Measurements from ENCODE around the gene TNFRSF13B.
"Not testable (repeated sequence)": the region's sequence is repeated elsewhere in the genome, so short reads cannot be mapped to it uniquely, and the experiment has no call there.

TNFRSF13B gene

DNA sequence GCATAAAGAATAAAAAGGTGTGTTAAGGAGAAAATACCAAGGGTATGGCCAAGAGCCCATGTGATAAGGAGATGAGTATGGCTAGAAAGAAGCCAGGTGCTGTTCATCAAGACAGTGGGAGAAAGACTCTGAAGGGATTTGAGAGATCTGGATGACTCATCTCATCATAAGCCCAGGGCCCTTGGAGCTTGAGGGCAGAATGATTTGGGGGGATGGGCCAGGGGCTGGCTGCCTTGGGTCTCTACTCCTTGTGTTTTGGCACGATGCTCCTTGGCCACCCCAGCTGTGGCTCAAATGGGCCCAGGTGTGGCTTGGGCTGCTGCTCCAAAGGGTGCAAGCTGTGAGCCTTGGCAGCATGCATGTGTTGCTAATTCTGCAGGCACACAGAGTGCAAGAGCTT is 14.5 kb upstream of the TNFRSF13B start:
- no peak for DNase-seq

DNA sequence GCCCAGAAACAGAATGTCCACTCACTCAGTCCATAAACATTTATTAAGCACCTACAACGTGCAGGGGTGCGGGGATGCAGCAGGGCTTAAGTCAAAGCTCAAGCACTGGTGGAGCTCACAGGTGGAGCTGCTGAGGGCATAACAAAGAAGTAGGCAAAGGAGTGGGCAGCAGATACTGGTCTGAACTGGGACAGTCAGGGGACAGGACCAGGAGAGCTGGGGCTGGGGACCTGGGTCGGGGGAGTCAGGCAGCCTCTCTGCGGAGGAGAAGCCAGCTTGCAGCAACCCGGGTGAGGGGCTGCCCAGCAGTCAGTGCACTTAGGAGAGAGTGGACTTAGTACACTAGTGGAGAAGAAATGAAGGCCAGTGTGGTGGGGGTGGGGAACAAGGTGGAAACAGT is 10.0 kb upstream of the TNFRSF13B start:
- DNase-seq, result no peak

DNA sequence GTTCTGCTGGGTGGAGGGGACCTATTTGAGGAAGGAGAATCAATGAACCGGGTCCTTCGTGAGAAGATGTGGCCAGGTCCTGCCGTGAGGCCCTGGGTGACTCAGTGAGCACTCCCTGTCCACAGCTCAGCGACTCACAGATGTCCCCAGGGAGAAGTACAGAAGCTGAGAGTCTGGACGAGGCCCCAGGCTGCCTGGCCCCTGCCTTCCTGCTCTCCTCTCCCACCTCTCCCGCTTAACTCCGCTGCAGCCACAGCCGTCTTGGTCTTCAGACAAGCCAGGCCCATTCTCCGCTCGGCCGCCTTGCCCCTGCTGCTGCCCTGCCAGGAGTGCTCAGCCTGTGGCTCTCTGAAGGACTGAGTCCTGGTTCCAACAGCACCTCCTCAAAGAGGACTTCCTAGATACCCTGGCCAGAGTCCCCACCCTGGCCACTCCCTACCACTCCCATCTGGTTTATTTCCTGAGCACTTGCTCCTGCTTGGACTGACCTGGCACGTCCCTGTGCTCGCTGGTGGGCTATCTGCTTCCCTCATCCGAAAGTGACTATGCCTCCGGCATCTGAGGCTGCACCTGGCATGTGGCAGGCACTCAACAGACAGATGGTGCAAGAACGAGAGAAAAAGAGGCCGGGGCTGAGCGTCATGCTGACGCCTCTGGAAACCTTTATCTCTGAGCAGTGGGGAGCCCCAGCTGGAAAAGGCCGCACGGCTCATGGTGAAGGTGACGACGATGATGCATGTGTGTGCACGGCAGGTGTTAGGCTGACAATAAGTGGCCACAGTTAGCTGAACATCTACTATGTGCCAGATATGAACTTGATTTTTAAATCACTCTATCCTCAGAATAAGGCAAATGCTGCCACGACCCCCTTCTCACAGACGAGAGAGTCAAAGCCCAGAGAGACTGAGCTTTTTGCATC is 9.2 kb upstream of the TNFRSF13B start:
- no peak for DNase-seq

DNA sequence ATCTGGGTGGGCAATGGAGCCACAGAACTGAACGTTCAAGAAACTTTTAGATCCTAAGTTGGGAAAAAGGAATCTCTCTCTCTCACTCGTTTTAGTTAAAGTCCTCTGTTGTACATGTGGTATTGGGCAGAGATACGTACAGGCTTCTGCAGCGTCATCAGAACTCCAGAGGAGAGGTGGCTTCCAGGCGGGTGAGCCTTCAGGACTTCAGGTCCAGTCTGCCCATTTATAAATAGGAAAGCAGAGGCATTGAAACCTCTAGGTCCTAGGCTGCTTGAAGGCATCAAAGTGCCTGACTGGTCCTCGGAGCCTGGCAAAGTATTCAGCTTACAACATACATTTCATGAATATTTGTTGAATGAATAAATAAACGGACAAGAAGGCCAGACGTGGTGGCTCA is 8.1 kb upstream of the TNFRSF13B start:
- no peak for DNase-seq

DNA sequence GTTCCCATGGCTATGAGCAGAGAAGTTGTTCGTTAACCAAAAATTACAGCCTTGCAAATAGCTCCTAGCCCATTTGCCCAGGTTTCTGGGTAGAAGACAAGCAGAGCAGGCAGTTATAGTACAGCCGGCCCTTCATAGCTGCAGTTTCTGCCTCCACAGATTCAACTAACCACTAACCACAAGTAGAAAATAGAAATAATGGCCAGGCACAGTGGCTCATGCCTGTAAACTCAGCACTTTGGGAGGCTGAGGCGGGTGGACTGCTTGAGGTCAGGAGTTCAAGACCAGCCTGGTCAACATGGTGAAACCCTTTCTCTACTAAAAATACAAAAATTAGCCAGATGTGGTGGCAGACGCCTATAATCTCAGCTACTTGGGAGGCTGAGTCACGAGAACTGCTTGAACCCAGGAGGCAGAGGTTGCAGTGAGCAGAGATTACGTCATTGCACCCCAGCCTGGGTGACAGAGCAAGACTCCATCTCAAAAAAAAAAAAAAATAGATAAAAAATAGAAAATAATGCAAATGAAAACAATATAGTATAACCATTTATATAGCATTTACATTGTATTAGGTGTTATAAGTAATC is 7.4 kb upstream of the TNFRSF13B start:
- DNase-seq, result not testable (repeated sequence)

DNA sequence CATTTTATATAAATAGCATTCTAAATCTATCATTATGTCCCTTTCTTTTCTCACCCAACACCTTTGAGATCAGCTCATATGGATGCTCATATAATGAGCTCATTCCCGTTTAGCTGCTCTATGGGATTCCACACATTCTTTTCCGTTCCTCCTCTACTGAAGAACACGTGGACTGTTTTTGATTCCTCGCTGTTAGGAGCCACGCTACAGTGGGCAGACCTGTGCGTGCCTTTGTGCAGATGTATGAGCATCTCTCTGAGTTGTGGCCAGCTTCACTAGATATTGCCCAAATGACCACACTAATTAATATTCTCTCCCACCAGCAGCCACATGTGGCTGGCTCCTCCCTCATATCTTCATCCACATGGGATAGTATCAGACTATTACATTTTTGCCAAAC is 6.0 kb upstream of the TNFRSF13B start:
- DNase-seq, result no peak

DNA sequence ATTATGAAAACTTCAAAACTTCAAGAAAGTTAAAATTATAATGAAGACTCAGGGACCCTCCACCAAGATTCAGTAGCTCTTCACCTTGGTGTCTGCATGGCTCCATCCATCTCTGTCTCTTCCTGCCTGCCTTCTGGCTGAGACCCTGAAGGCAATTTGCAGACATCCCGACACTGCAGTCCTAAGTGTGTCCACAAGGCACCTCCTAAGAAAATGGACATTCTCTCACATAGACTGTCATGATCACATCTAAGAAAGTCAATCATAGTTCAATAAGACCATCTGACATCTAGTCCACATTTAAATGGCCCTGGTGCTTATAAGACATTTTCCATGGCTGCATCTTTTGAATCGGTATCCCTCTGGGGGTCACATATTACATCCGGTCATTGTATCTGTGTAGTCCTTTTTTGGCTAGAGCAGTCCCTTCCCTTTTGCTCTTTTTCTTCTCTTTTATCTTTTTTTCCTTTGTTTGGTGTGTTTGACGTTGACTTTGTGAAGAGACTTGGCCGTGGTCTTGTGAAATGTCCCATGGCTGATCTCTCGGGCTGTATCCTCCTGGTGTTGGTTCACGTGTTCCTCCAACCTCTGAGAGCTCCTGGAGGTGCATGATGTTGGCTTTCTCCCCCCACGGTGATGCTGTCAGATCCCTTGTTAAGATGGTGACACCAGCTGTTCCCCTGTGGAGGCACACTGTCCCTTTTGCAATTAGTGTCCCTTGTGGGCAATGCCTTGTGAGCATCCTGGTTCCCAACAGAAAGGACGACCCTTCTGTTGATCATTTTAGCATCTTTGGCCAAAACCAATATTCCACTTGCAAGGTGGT is 5.0 kb upstream of the TNFRSF13B start:
- no peak for DNase-seq

DNA sequence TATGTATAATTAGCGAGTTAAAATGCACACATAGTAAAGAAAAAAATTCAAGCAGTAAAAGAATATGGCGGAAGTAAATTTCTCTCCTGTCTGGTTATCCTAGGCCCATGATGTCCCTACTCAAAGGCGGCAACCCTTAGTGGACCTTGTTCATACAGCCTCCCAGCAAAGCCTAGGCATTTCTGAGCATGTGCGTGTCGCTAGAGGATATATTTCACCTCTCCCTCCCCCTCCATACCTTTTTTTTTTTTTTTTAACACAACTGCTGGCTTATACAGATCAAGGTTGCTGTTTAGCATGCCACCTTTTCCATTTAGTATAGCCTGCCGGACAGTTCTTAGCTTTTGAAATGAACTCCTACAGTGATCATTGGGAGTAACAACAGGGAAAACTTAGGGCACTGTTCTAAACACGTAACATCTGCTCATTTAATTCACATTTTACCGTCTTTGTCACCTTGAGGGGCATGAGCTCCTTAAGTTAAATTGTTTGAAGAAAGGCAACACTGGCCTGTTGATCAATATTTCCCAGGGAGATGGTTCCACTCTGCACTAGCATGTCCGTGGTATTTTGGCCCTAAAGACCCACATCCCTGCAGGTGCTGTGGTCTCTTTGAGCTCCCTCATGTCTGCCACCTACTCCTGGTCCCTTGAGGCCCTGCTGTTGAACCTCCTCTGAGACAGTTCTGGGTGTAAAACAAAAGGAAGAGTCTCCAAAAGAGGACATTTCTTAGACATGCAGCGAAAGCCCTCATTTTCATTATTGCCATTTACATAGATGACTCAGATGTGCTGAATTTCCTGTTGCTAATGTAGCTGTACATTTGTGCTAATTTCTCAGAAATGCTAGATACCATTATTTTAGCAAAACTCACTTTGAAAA is 4.1 kb upstream of the TNFRSF13B start:
- DNase-seq, result no peak

DNA sequence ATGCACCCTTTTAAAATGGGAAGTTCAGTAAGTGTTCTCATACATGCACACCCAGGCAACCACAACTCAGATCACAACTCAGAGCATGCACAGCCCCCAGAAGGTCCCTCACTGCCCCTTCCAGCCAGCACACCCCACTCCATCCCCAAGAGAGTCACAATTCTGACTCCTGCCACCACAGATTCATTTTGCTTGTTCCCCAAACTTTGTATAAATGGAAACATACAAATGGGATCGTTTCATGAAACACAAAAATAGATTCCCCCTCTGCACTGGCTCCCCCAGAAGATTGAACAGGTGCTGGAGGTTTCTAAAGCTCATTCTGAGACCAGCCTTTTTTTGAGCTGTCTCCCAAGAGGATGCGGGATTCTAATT is 3.3 kb upstream of the TNFRSF13B start:
- DNase-seq, result no peak

DNA sequence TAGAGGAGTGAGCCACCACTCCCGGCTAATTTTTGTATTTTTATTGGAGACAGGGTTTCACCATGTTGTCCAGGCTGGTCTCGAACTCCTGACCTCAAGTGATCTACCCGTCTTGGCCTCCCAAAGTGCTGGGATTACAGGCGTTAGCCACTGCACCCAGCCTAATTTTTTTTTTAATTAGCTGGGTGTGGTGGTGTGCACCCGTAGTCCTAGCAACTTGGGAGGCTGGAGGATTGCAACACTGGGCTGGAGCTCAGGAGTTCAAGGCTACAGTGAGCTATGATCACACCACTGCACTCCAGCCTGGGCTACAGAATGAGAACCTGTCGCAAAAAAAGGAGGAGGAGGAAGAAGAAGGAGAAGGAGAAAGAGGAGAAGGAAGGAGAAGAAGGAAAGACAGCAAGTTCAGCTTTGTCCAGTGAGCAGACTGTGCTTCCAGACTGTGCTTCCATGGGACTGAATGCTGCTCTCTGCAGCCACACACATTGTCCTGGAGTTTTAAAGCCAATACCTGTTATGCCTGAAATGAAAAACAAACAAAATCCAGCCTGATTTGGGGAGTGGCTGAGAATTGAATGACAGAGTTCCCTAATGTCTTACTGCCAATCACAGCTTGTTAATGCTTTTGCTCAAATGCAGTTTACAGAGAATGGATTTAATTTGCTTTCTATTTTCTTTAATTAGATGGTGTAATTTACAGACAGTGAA is 2.8 kb upstream of the TNFRSF13B start:
- no peak for DNase-seq

DNA sequence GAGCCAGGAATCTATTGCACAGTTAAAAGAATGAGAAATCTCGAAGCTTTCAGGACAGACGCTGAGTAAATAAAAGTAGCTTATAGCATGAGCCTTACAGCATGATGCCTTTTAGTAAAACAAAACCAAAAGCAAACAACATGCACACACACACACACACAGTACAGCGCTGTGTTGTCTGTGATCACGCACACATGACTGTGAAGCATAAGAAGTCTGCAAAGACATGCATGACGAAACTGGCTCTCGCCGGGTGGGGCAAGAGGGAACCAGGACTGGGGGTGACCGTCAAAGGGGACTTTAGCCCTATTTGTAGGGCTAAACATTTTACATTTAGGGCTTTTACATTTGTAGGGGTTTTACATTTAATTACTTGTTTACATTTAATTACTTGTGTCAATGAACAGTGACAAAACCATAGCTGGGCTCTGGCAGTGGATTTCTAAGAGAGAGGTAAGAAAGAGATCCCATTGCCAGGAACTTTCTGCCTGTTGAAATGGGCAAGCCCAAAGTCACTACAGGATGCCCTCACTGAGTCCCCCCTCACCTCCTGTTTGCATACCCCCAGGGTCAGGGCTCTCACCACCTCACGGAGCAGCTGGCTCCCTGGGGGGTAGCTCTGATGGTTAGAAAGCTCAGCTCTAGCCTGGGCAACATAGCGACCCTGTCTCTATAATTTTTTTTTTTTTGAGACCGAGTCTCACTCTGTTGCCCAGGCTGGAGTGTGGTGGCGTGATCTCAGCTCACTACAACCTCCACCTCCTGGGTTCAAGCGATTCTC is 2.0 kb upstream of the TNFRSF13B start:
- no peak for DNase-seq

DNA sequence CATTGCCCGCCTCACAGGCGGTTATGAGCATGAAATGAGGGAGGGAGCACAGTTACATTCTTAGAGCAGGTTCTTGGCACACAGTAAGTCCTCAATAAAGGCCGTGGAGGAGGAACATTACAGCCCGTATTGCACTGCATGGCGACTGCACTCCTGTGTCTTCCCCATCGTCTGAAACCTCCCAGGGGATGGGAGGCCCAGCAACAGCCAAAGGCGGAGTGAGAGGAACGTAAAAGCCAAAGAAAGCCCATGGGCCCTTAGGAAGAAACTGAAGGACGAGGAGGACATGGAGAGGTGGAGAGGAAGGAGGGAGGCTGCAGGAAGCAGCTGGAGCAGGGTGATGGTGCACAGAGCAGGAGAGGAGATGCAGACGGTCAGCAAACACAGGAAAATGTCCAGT is 1.1 kb upstream of the TNFRSF13B start:
- not testable (repeated sequence) for DNase-seq

DNA sequence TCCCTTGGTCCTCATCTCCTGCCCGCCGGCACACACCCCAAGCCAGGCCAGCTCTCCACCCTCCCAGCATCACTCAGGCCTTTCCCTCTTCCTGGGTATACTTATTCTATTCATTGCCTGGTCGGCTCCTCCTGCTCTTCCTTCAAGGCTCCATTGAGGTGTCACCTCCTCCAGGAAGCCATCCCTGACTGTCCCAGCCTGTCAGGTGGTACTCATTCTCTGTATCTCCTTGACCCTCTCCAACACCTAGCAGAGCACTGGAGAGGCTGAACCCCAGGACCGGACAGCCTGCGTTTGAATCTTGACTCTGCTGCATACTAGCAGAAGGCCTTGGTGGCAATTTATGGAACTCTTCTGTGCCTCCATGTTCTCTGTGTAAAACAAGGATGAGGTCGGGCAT is 428 bp upstream of the TNFRSF13B start:
- DNase-seq, result no peak

DNA sequence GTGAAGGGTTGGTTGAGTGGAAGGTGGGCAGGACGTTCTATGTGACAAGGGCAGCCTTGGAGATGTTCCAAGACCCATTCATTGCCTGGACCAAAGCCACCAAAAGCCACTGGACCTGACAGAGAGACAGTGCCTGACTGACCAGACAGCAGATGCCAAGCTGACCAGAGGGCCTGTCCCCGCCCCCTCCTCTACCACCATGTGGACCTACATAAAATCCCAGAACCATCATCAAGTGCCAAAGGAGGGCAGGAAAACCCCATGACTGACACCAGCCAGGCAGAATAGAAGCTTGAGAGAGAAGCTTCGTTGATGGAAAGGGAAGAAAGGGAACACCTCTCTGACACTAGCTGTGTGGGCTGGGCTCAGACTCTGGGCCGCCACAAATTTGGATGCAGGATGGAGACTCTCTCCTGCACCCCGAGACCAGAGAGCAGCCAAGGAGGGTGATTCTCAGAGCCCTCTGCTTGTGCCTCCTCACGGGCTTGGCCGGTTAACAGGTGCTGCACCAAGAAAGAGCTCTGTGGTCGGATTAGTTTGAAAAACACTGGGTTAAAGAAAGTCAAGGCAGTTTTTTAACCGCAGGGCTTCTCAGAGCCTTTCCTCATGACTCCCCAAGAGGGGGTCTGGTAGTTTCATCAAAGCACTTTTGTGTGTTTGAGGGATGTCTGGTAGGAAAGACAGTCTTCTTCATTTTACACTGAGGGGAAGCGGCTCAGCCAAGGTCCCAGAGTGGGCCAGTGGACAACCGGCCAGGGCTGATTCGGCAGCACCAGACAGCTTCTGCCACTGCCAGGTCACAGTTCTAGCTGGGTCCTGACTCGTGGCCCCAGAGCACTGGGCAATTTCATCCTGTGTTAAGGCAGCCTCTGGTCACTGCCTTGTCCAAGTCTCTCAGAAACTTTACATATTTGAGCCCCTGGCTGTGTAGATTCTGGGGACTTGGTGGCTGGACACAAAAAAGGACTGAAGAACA is 1.7 kb downstream of the TNFRSF13B start:
- no peak for DNase-seq

DNA sequence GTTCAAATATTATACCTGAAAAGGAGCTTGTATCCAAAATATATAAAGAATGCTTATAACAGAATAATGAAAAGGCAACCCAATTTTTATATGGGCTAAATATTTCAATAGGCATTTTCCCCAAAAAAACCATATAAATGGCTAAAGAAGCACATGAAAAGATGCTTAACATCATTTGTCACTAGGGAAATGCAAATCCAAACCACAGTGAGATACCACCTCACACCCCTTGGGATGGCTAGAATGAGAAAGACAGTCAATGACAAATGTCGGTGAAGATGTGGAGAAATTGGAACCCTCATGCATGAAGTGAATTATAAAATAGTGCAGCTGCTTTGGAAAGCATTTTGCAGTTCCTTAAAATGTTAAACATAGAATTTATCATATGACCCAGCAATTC is 3.1 kb downstream of the TNFRSF13B start:
- DNase-seq, result no peak

DNA sequence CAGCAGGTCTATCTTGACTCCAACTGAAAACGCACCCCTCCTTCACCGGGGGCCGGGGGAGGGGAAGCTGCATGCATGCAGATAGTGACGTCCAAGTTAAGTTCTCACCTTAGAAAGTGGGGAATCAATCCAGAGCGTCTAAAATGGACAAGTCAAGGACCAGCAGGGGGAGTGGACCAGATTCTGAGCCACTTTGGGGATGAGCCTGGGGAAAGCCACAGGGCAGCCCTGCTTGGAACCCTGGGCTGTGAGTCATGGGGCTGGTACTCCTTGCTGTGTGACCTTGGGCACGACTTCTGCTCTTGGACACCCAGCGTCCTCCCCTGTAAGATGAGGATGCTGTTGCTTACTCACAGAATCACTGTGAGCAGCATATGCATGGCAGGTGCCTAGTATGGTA is 9.1 kb downstream of the TNFRSF13B start:
- DNase-seq, result no peak

DNA sequence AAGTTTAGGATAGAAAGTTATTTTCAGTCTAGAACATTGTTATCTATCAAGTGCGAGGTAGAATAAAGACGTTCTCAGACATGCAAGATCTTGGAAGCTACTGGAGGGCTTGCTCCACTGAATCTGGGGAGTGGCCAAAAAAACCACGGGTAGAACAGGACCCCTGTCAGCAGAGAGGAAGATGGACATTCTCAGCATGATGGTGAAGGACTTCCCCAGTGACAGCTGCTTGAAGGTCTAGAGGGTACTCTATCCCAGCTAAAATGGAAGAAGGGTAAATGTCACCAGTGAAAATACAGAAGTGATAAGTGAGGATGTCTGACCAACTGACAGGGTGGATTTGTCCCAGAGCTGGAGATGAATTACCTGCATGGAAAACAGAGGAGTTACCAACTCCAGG is 10.1 kb downstream of the TNFRSF13B start:
- no peak for DNase-seq

DNA sequence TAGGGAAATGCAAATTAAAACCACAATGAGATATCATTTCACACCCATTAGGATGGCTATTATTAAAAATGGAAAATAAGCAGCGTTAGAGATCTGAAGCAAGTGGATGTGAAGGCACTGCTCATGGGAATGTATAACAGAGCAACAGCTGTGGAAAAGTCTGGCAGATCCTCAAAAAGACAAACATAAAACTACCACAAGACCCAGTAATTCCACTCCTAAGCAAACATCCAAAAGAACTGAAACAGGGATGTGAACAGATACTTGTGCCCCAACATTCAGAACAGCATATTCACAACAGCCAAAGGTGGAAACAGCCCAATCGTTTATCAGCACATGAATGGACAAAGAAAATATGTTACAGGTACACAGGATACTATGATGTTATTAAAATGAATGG is 10.9 kb downstream of the TNFRSF13B start:
- not testable (repeated sequence) for DNase-seq

DNA sequence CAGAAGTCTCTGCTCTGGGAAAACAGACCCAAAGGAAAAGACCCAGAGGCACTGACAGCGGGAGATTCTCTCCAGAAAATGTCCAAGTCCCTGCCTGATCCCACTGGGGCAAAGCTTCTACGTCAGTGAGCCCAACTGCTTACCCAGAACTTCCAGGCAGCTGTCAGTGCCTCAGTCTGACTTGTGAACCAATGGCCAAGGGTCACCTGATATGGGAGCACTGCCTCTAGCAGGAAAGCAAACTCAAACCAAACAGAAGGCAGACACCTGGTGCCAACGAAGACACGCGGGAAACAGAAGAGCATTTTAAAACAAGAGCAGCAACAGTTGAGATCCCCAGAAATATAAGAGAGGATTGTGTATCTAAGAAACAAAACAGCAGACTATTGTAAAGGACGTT is 16.9 kb downstream of the TNFRSF13B start:
- DNase-seq, result not testable (repeated sequence)

DNA sequence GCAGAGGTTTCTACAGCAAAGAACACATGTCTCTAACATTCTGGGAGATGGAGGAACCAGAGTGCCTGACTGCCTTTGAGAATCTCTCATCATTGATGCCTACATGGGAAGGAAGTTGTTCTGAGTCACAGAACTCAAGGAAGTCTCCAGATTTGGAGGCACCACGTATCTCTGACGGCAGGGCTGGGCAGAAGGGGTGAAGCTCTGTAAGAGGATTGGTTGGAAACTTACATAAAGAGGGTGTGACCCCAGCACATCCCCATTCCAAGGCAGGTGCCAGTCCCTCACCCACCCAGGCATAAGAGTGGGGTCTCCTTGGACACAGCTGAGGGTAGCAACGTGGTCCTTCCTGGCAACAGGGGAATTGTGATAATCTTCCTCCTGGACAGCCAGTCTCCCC is 17.4 kb downstream of the TNFRSF13B start:
- DNase-seq, result no peak
